ENCODE data around the gene FOXM1.

Gene FOXM1

DNA sequence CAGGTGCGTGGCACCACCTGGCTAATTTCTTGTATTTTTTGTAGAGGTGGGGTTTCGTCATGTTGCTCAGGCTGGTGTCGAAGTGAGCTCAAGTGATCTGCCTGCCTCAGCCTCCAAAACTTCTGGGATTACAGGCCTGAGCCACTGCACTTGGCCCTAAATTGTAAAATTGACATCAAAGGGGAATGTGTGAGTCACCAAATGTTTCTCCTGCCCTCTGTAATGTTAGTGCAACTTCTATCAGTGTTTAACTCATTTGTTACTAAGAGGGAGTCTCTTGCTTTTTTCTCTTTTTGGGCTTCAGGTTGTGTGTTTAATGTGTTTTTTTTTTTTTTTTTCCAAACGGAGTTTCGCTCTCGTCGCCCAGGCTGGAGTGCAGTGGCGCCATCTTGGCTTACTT is 16.0 kb upstream of the FOXM1 start:
- TF ChIP-seq, protein P1, sequence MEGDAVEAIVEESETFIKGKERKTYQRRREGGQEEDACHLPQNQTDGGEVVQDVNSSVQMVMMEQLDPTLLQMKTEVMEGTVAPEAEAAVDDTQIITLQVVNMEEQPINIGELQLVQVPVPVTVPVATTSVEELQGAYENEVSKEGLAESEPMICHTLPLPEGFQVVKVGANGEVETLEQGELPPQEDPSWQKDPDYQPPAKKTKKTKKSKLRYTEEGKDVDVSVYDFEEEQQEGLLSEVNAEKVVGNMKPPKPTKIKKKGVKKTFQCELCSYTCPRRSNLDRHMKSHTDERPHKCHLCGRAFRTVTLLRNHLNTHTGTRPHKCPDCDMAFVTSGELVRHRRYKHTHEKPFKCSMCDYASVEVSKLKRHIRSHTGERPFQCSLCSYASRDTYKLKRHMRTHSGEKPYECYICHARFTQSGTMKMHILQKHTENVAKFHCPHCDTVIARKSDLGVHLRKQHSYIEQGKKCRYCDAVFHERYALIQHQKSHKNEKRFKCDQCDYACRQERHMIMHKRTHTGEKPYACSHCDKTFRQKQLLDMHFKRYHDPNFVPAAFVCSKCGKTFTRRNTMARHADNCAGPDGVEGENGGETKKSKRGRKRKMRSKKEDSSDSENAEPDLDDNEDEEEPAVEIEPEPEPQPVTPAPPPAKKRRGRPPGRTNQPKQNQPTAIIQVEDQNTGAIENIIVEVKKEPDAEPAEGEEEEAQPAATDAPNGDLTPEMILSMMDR (conservative IDR thresholded peaks at IDR 0.05; ENCODE audit: control insufficient read depth, insufficient read depth, low read depth, low read length): no peak
- peak overlapping the region; percentile 35 for H3K4me3 ChIP-seq (ENCODE audit: control insufficient read depth, low read depth, low read length)
- peak; percentile 96 for DNase-seq (ENCODE audit: low read depth)

GRCh38 chr12:2892246-2892645 is 15.3 kb upstream of the FOXM1 start:
- peak overlapping the region; percentile 91 for H3K4me3 ChIP-seq (ENCODE audit: control insufficient read depth, low read depth, low read length)
- TF ChIP-seq, protein P1 (conservative IDR thresholded peaks at IDR 0.05; ENCODE audit: control insufficient read depth, insufficient read depth, low read depth, low read length): no peak
- peak; percentile 82 for DNase-seq (ENCODE audit: low read depth)

DNA sequence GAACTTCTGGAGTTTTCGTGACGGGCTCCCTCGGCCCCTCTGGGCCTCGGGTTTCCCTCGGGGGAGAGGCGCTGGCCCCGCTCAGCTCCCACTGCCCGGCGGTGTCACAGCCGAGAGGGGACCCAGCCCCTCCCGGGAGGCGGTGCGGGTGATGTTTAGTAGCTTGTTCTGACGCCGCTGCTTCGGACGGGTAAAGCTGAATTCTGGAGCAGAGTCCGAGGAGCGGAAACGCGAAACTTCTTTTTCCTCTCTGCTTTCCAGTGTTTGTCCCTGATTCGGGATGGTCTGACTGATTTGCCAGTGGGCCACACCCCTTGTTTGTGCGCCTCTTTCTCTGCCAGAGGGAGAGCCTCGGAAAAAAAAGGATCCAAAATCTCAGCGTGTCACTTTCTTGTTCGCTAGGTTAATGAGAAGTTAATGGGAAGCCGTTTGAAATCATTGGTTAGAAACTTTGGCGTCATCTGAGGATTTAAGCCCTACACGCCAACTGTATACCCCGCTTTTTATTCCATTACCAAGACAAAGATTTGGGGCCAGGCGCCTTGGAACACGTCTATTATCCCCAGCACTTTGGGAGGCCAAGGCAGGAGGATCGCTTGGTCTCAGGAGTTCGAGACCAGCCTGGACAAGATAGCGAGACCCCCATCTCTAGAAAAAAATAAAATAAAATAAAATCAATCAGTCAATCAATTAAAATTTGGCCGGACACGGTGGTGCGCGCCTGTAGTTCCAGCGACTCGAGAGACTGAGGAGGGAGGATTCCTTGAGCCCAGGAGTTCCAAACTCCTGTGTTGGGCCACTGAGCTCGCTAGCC is 14.5 kb upstream of the FOXM1 start:
- DNase-seq (ENCODE audit: low read depth): peak; percentile 79
- H3K4me3 ChIP-seq (ENCODE audit: control insufficient read depth, low read depth, low read length): peak overlapping the region; percentile 91
- TF ChIP-seq, protein P1 (conservative IDR thresholded peaks at IDR 0.05; ENCODE audit: control insufficient read depth, insufficient read depth, low read depth, low read length): no peak

- H3K4me3 ChIP-seq (ENCODE audit: control insufficient read depth, low read depth, low read length): peak within 1 kb of the TSS; percentile 91
- TF ChIP-seq, protein P1 (conservative IDR thresholded peaks at IDR 0.05; ENCODE audit: control insufficient read depth, insufficient read depth, low read depth, low read length): no peak
- peak; percentile 96 for DNase-seq (ENCODE audit: low read depth)
Observed at GRCh38 chr12:2890388-2891239, 13.6 kb upstream of the FOXM1 start, which contains the start of gene TULP3. TULP3 (plus strand) TSS chr12:2890891; CDS start chr12:2890948, 57 bp downstream.

DNA sequence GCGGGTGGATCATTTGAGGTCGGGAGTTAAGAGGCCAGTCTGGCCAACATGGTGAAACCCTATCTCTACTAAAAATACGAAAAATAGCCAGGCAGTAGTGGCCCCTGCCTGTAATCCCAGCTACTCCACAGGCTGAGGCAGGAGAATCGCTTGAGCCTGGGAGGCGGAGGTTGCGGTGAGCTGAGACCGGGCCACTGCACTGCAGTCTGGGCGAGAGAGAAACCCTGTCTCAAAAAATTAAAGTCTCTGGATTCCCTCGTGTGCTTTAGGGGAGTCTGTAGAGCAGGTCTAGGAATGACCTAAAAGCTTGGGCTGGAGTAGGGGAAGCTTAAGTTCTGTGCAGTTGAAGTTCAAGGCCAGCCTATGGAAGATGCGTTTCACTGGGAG is 13.0 kb upstream of the FOXM1 start:
- peak overlapping the region; percentile 91 for H3K4me3 ChIP-seq (ENCODE audit: control insufficient read depth, low read depth, low read length)
- DNase-seq (ENCODE audit: low read depth): no peak
- TF ChIP-seq, protein P1 (conservative IDR thresholded peaks at IDR 0.05; ENCODE audit: control insufficient read depth, insufficient read depth, low read depth, low read length): no peak

- TF ChIP-seq, protein P1 (conservative IDR thresholded peaks at IDR 0.05; ENCODE audit: control insufficient read depth, insufficient read depth, low read depth, low read length): no peak
- H3K4me3 ChIP-seq (ENCODE audit: control insufficient read depth, low read depth, low read length): no peak overlapping the region
- no peak for DNase-seq (ENCODE audit: low read depth)
Observed at GRCh38 chr12:2886768-2887450, 9.9 kb upstream of the FOXM1 start.

All from fibroblast of mammary gland (primary cell).